SK-N-SH (cell line): ENCODE results near the gene HNRNPF.
"Not testable (repeated sequence)": the region's sequence is repeated elsewhere in the genome, so short reads cannot be mapped to it uniquely, and the experiment has no call there.

Source experiments
- CHD2 ChIP-seq: fragments of 150-350 bp; IDR thresholded peaks from 2 replicates; pipeline ENCODE4 v1.6.1; 2018; ENCODE audit warnings: low read length; ENCODE audit not compliant: partially characterized antibody
- CTCF ChIP-seq: fragments of 200-600 bp; sonication (generic); IDR thresholded peaks from 2 replicates; pipeline ENCODE4 v1.6.1; 2017; ENCODE audit warnings: antibody characterized with exemption, mild to moderate bottlenecking, moderate library complexity
- EP300 ChIP-seq, 2 experiments: IDR thresholded peaks; 2 replicates each; pipeline versions ENCODE4 v1.4.0 to v1.6.1; 2012; ENCODE audit warnings: borderline replicate concordance in 1 of 2, low read depth in 1 of 2, low read length in 1 of 2
- EZH2phosphoT487 ChIP-seq: fragments of 200-600 bp; sonication (generic); IDR thresholded peaks from 2 replicates; pipeline ENCODE4 v1.6.1; 2017; ENCODE audit warnings: low read depth, mixed run types, mild to moderate bottlenecking, antibody characterized with exemption, moderate library complexity, borderline replicate concordance
- GATA2 ChIP-seq: sonication (generic); formaldehyde crosslinking; IDR thresholded peaks from 2 replicates; pipeline ENCODE4 v1.5.0; 2020; ENCODE audit warnings: mild to moderate bottlenecking, missing genetic modification reagents
- JUND ChIP-seq: IDR thresholded peaks from 2 replicates; pipeline ENCODE4 v1.4.0; 2012
- RFX5 ChIP-seq: IDR thresholded peaks from 2 replicates; pipeline ENCODE4 v1.6.1; 2012; ENCODE audit warnings: mild to moderate bottlenecking, improper control_type of control experiment, low read length
- TCF12 ChIP-seq: IDR thresholded peaks from 2 replicates; pipeline ENCODE4 v1.4.0; 2012

DNA sequence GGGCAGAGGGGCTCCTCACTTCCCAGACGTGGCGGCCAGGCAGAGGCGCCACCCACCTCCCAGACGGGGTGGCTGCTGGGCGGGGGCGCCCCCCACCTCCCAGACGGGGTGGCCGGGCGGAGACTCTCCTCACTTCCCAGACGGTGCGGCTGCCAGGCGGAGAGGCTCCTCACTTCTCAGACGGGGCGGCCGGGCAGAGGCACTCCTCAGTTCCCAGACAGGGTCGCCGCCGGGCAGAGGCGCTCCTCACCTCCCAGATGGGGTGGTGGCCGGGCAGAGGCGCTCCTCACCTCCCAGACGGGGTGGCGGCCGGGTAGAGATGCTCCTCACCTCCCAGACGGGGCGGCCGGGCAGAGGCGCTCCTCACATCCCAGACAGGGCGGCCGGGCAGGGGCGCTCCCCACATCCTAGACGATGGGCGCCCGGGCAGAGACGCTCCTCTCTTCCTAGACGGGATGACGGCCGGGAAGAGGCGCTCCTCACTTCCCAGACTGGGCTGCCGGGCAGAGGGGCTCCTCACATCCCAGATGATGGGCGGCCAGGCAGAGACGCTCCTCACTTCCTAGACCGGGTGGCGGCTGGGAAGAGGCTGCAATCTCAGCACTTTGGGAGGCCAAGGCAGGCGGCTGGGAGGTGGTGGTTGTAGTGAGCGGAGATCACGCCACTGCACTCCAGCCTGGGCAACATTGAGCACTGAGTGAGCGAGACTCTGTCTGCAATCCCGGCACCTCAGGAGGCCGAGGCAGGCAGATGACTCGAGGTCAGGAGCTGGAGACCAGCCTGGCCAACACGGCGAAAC is 37.4 kb upstream of the HNRNPF start:
- TF ChIP-seq EZH2phosphoT487; JUND; GATA2 (CRISPR knock-in tag); CTCF; TCF12; EP300 (IDR thresholded peaks at IDR 0.05; ENCODE audit: borderline replicate concordance in 1 of 2, low read depth in 1 of 2, low read length in 1 of 2); RFX5; CHD2: not testable (repeated sequence)
